Immature natural killer cell (primary cell): Measurements from ENCODE around the gene ERBIN. TPM values are rescaled to one million over a fixed set of nuclear protein-coding genes. Genes with fewer than 3 reads are reported as not detected.
"Not testable (repeated sequence)": the region's sequence is repeated elsewhere in the genome, so short reads cannot be mapped to it uniquely, and the experiment has no call there.

ENCODE experiments used
- DNase-seq, 3 donors: peaks; one replicate each; pipeline ENCODE4 v3.0.0; 2022; ENCODE audit warnings: mixed read lengths in 1 of 3
- H3K27ac Mint-ChIP-seq, 6 donors: one replicate each; pipeline ENCODE4 v1.8.0; 2020; ENCODE audit warnings: mixed read lengths in 6 of 6, mild to moderate bottlenecking in 5 of 6, inconsistent platforms in 4 of 6, moderate library complexity in 3 of 6
- H3K27me3 Mint-ChIP-seq, 3 donors: one replicate each; pipeline ENCODE4 v1.8.0; 2020 to 2021; ENCODE audit warnings: low read depth in 3 of 3, mild to moderate bottlenecking in 3 of 3, mixed read lengths in 3 of 3, moderate library complexity in 3 of 3, inconsistent platforms in 1 of 3
- H3K36me3 Mint-ChIP-seq, 3 donors: one replicate each; pipeline ENCODE4 v1.8.0; 2020; ENCODE audit warnings: mixed read lengths in 3 of 3, inconsistent platforms in 2 of 3, mild to moderate bottlenecking in 2 of 3
- H3K4me1 Mint-ChIP-seq, 2 donors: one replicate each; pipeline ENCODE4 v1.8.0; 2020; ENCODE audit warnings: inconsistent platforms in 2 of 2, mild to moderate bottlenecking in 2 of 2, mixed read lengths in 2 of 2, moderate library complexity in 1 of 2
- H3K4me3 Mint-ChIP-seq, 5 donors: one replicate each; pipeline ENCODE4 v1.8.0; 2020; ENCODE audit warnings: mild to moderate bottlenecking in 5 of 5, mixed read lengths in 5 of 5, inconsistent platforms in 3 of 5, moderate library complexity in 3 of 5
- H3K9me3 Mint-ChIP-seq, 6 donors: one replicate each; pipeline ENCODE4 v1.8.0; 2020; ENCODE audit warnings: mild to moderate bottlenecking in 6 of 6, mixed read lengths in 6 of 6, inconsistent platforms in 4 of 6, moderate library complexity in 3 of 6
- polyA plus RNA-seq, 3 donors: library from polyadenylated mRNA; unstranded; fragments of 300-500 nt; fragmentation: Illumina TruSeq; gene quantifications; one replicate each; pipeline ENCODE4 v1.2.3, GENCODE V29; 2021

ERBIN gene
- polyA plus RNA-seq, 3 donors from 2014 or later, result 38.3 to 75.1 (median 40.6) TPM

DNA sequence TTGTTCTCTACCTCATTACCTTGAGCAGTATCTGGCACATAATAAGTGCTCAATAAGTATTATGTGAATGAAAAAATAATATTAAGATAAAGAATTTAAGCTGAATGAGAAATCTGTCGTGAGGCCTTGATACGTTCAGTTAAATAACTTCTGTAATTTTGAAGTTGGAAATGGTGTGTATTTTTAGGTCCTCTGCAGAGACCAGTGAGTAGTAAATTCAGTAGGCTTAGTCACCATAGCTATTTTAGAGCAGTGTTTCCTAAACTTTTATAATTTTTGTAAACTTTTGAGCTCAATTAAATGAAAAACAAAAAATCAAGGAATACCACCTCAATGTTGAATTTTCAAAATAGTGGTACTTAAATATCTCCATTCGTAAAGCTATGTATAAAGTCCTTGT is 25.0 kb downstream of the ERBIN start:
- peaks cover 0 to 2% (median 2%) of the 10 kb centered on the region in 3 donors for H3K27me3 Mint-ChIP-seq
- peaks cover 78 to 90% of the 10 kb centered on the region in 2 donors for H3K4me1 Mint-ChIP-seq
- peak overlapping the region in 2 of 5 donors; percentile 4 to 41 for H3K4me3 Mint-ChIP-seq
- DNase-seq, result no peak
- H3K9me3 Mint-ChIP-seq, result no peaks in the 10 kb centered on the region
- no peaks in the 10 kb centered on the region for H3K36me3 Mint-ChIP-seq
- peak overlapping the region in 3 of 6 donors; percentile 5 to 46 (median 34) for H3K27ac Mint-ChIP-seq

GRCh38 chr5:65952259-65952658 is 25.9 kb downstream of the ERBIN start:
- peak overlapping the region in 1 of 5 donors; percentile 10 for H3K4me3 Mint-ChIP-seq
- H3K27ac Mint-ChIP-seq, result no peak overlapping the region
- peaks cover 80 to 90% of the 10 kb centered on the region in 2 donors for H3K4me1 Mint-ChIP-seq
- no peaks in the 10 kb centered on the region for H3K9me3 Mint-ChIP-seq
- no peaks in the 10 kb centered on the region for H3K36me3 Mint-ChIP-seq
- peaks cover 0 to 2% (median 2%) of the 10 kb centered on the region in 3 donors for H3K27me3 Mint-ChIP-seq
- DNase-seq, result no peak

DNA sequence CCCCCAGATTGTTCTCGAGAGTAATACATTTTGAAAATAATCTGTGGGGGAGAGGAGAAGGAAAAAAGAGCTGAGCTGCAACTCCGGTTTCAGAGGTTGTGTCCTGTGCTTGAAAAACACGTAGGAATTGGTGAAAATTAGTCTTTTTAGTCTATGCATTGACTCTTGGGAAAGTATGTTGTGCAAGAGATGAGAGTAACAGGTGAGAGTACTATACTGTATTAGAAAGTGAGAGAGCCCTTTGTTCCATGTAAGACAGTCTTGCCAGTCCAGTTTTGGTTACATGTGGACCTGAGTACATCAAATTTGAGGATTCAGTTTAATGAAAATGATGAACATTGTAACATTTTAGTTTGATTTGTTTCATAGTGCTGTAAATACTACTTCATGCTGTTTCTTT is 27.8 kb downstream of the ERBIN start:
- peak overlapping the region in 1 of 5 donors; percentile 11 for H3K4me3 Mint-ChIP-seq
- H3K27me3 Mint-ChIP-seq, result peaks cover 0 to 2% (median 2%) of the 10 kb centered on the region in 3 donors
- no peak for DNase-seq
- peaks cover 77 to 82% of the 10 kb centered on the region in 2 donors for H3K4me1 Mint-ChIP-seq
- H3K36me3 Mint-ChIP-seq, result no peaks in the 10 kb centered on the region
- H3K9me3 Mint-ChIP-seq, result no peaks in the 10 kb centered on the region
- H3K27ac Mint-ChIP-seq, result peak overlapping the region in 5 of 6 donors; percentile 19 to 43 (median 41)

- DNase-seq, result no peak
- Mint-ChIP-seq H3K27me3 (peaks cover 0 to 2% (median 0%) of the 10 kb centered on the region in 3 donors), H3K36me3 (no peaks in the 10 kb centered on the region), H3K27ac (peak overlapping the region; percentile 8 to 60 (median 46)), H3K4me1 (peaks cover 79 to 88% of the 10 kb centered on the region in 2 donors), H3K9me3 (no peaks in the 10 kb centered on the region), H3K4me3 (peak overlapping the region in 3 of 5 donors; percentile 1 to 34 (median 15))
Measured at GRCh38 chr5:65955746-65956145, 29.4 kb downstream of the ERBIN start.

DNA sequence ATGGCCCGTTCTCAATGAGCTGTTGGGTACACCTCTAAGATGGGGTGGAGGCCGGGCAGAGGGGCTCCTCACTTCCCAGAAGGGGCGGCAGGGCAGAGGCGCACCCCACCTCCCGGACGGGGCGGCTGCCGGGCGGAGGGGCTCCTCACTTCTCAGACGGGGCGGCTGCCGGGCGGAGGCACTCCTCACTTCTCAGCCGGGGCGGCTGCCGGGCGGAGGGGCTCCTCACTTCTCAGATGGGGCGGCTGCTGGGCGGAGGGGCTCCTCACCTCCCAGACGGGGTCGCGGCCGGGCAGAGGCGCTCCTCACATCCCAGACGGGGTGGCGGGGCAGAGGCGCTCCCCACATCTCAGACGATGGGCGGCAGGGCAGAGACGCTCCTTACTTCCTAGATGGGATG is 31.3 kb downstream of the ERBIN start:
- not testable (repeated sequence) for DNase-seq, H3K4me3 Mint-ChIP-seq, H3K9me3 Mint-ChIP-seq, H3K27me3 Mint-ChIP-seq, H3K36me3 Mint-ChIP-seq
- H3K27ac Mint-ChIP-seq, result peak overlapping the region in 1 of 6 donors; percentile 20
- H3K4me1 Mint-ChIP-seq, result peaks cover 85 to 89% of the 10 kb centered on the region in 2 donors

DNA sequence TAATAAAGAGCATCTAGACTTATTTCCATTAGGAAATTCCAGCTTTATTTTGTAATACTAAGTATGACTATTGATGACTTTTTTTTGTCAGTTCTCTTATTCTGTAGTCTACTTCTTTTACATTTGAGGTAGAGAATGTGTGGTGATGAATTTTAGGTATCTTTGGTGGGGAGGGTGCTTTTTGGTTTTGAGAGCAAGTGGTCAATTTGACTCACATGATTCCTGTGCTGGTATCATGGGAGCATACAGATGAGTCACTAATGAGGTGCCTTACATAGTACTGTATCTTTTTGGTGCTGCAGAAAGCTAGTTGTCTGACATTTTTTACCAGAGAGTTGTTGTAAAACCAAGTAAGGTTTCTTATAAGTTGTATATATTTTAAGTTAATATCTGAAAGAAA is 35.3 kb downstream of the ERBIN start:
- Mint-ChIP-seq H3K27ac (peak overlapping the region; percentile 3 to 70 (median 22)), H3K4me1 (peaks cover 78 to 85% of the 10 kb centered on the region in 2 donors), H3K9me3 (no peaks in the 10 kb centered on the region), H3K36me3 (no peaks in the 10 kb centered on the region), H3K4me3 (peak overlapping the region in 3 of 5 donors; percentile 1 to 16 (median 12)), H3K27me3 (no peaks in the 10 kb centered on the region)
- no peak for DNase-seq

DNA sequence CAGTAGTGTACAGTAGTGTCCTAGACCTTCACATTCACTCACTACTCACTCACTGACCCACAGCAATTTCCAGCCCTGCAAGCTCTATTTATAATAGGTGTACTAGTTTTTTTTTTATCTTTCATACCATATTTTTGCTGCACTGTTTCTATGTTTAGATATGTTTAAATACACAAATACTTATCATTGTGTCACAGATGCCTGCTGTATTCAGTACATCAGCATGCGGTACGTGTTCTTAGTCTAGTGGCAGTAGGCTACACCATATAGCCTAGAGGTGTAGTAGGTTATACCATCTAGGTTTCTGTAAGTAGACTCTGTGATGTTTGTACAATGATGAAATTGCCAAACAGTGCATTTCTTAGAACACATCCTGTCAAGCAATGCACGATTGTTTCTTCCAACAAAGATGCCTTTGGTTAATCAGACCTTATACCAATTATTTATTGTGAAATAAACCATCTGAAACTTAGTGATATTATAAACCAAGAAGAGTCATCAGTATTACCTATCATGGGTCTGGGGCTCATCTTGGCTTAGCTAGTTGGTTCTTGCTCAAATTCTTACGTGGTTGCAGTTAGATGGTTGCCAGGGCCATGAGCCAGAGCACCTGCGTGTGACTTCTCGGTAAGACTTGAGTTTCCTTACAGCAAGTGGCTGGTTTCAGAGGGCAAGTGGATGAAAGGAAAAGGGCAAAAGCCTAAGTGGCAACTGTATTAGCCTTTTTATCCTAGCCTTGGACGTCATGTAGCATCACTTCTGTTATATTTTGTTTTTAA is 41.1 kb downstream of the ERBIN start:
- Mint-ChIP-seq H3K27me3 (peaks cover 0 to 3% (median 0%) of the 10 kb centered on the region in 3 donors), H3K4me3 (peak overlapping the region; percentile 9 to 44 (median 22)), H3K27ac (peak overlapping the region; percentile 21 to 72 (median 54)), H3K9me3 (no peaks in the 10 kb centered on the region), H3K4me1 (peaks cover 82 to 95% of the 10 kb centered on the region in 2 donors), H3K36me3 (no peaks in the 10 kb centered on the region)
- no peak for DNase-seq

DNA sequence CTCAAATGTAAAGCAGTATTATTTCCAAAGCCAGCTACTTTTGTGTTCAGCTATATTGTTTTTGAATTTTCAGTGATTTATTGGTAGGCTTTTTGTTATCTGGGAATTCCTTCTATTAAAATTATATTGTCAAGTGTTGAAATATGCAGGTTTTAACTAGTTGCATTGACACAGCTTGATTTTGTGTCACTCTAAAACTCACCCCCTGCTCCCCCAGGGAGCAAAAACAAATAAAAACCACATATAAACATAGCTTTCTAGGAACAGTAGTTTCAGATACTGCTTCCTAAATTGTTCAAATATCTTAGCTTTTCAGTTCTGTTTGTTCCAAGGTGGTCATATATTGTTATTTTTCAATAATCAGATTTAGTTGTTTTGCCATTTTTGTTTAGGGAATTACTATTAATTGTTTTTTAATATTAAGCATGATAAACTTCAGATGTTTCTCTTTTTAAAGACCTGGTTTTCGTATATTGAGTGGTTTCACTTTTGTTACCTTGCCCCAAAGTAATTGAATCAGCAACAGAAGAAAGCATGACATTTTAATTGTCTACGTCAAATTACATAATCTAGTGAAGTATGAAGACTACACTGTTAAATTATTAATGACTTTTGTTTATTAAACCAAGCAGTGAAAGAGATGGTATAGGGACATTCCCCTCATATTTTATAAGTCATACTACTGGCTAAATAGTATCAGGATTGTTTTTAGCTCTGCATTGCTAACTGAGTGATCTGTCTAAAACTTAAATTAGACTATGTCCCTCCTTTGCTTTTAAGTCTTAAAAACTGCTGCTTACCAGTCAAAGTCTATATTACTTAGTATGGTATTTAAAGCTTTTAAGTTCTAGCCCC is 43.4 kb downstream of the ERBIN start:
- peak in 2 of 3 donors; percentile 7 to 9 for DNase-seq
- peak overlapping the region; percentile 41 to 68 (median 55) for H3K4me3 Mint-ChIP-seq
- H3K9me3 Mint-ChIP-seq, result no peaks in the 10 kb centered on the region
- no peaks in the 10 kb centered on the region for H3K36me3 Mint-ChIP-seq
- H3K27me3 Mint-ChIP-seq, result peaks cover 0 to 5% (median 3%) of the 10 kb centered on the region in 3 donors
- peak overlapping the region; percentile 53 to 85 (median 71) for H3K27ac Mint-ChIP-seq
- peaks cover 76 to 97% of the 10 kb centered on the region in 2 donors for H3K4me1 Mint-ChIP-seq

GRCh38 chr5:65970481-65971367 is 44.3 kb downstream of the ERBIN start:
- no peaks in the 10 kb centered on the region for H3K9me3 Mint-ChIP-seq
- no peak for DNase-seq
- H3K4me1 Mint-ChIP-seq, result peaks cover 75 to 96% of the 10 kb centered on the region in 2 donors
- peaks cover 0 to 5% (median 3%) of the 10 kb centered on the region in 3 donors for H3K27me3 Mint-ChIP-seq
- peak overlapping the region; percentile 53 to 83 (median 70) for H3K27ac Mint-ChIP-seq
- peak overlapping the region; percentile 41 to 68 (median 55) for H3K4me3 Mint-ChIP-seq
- H3K36me3 Mint-ChIP-seq, result peaks cover 0 to under 1% (median 0%) of the 10 kb centered on the region in 3 donors

DNA sequence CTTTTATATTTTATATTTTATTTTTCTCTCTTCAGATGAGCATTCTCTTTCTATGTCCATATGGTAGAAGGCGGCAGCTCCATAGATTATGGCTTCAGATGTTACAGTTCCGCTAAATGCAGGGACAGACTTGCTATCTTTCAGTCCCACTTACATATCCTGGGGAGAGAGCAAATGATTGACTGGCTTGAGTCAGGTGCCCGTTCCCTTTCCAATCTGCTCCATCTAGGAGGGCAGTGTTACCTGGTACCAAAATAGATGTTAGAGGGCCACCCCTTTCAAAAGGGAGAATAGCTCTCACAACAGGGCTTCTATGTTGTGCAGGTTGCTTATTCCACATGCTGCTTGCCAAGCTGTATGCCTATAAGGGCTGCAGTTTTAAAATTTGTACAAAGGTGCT is 45.3 kb downstream of the ERBIN start:
- peaks cover 0 to 2% (median 0%) of the 10 kb centered on the region in 6 donors for H3K9me3 Mint-ChIP-seq
- no peak for DNase-seq
- peaks cover 0 to 5% (median 3%) of the 10 kb centered on the region in 3 donors for H3K27me3 Mint-ChIP-seq
- peak overlapping the region in 1 of 5 donors; percentile 36 for H3K4me3 Mint-ChIP-seq
- H3K36me3 Mint-ChIP-seq, result peaks cover 0 to 4% (median 0%) of the 10 kb centered on the region in 3 donors
- peaks cover 75 to 92% of the 10 kb centered on the region in 2 donors for H3K4me1 Mint-ChIP-seq
- peak overlapping the region in 4 of 6 donors; percentile 1 to 63 (median 24) for H3K27ac Mint-ChIP-seq

DNA sequence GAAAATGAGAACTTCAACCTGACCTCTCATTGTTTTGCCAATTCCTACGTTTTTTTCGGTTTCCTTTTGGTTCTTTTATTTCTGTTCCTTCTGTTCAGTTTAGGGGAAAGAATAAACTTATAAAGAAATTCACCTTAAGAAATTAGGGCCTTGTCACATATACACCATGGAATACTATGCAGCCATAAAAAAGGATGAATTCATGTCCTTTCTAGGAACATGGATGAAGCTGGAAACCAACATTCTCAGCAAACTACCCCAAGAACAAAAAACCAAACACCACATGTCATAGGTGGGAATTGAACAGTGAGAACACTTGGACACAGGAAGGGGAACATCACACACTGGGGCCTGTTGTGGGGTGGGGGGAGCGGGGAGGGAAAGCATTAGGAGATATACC is 46.5 kb downstream of the ERBIN start:
- H3K36me3 Mint-ChIP-seq, H3K9me3 Mint-ChIP-seq, DNase-seq, H3K27me3 Mint-ChIP-seq: not testable (repeated sequence)
- peaks cover 69 to 81% of the 10 kb centered on the region in 2 donors for H3K4me1 Mint-ChIP-seq
- peak overlapping the region in 1 of 6 donors; percentile 25 for H3K27ac Mint-ChIP-seq
- H3K4me3 Mint-ChIP-seq, result peak overlapping the region in 1 of 5 donors; percentile 12

DNA sequence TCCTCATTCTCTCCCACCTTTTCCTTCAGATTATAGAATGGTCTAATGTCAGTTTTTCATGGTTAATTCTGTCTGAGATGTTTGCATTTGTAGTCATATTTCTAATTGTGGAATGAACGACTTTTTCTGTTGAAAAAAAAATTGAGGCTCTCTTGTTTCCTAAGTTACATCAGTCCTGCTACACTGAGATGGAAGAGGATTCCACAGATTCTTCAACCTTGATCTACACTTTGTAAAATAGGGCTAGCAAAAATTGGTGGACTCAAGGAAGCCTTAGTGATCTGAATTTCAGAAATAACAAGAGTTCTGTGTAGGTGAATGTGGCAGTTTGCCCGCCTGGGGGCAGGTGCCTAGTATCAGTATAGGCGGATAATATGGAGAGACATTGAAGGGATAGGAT is 51.9 kb downstream of the ERBIN start:
- H3K4me3 Mint-ChIP-seq, result no peak overlapping the region
- peaks cover 76 to 83% of the 10 kb centered on the region in 2 donors for H3K4me1 Mint-ChIP-seq
- peaks cover 0 to 2% (median 0%) of the 10 kb centered on the region in 6 donors for H3K9me3 Mint-ChIP-seq
- H3K27me3 Mint-ChIP-seq, result peaks cover 0 to 5% (median 0%) of the 10 kb centered on the region in 3 donors
- H3K27ac Mint-ChIP-seq, result peak overlapping the region in 5 of 6 donors; percentile 5 to 66 (median 17)
- peaks cover 0 to 4% (median 0%) of the 10 kb centered on the region in 3 donors for H3K36me3 Mint-ChIP-seq
- DNase-seq, result no peak

GRCh38 chr5:65981548-65981947 is 55.2 kb downstream of the ERBIN start:
- no peaks in the 10 kb centered on the region for H3K36me3 Mint-ChIP-seq
- no peaks in the 10 kb centered on the region for H3K9me3 Mint-ChIP-seq
- H3K4me1 Mint-ChIP-seq, result peaks cover 81 to 88% of the 10 kb centered on the region in 2 donors
- no peak for DNase-seq
- H3K27ac Mint-ChIP-seq, result peak overlapping the region in 5 of 6 donors; percentile 59 to 76 (median 68)
- H3K27me3 Mint-ChIP-seq, result peaks cover 0 to 4% (median 0%) of the 10 kb centered on the region in 3 donors
- H3K4me3 Mint-ChIP-seq, result no peak overlapping the region
